Activated T-cell treated with anti-CD3 and anti-CD28 coated beads, Interleukin-2, amount 50 U/mL, for 24 hours (primary cell): ENCODE measurements around the gene MPRIP.
"Not testable (repeated sequence)": the region's sequence is repeated elsewhere in the genome, so short reads cannot be mapped to it uniquely, and the experiment has no call there.

Experiments used
- DNase-seq: peaks from one replicate; pipeline ENCODE4 v3.0.0-alpha.2; 2020
- H3K27ac Mint-ChIP-seq: 2 replicates; pipeline ENCODE4 v1.8.0; 2020; ENCODE audit warnings: mild to moderate bottlenecking, mixed read lengths
- H3K27me3 Mint-ChIP-seq: 2 replicates; pipeline ENCODE4 v1.8.0; 2020; ENCODE audit warnings: mixed read lengths
- H3K36me3 Mint-ChIP-seq: 2 replicates; pipeline ENCODE4 v1.8.0; 2020; ENCODE audit warnings: low read depth, mixed read lengths
- H3K4me1 Mint-ChIP-seq: 2 replicates; pipeline ENCODE4 v1.8.0; 2020; ENCODE audit warnings: low read depth, mixed read lengths
- H3K4me3 Mint-ChIP-seq: 2 replicates; pipeline ENCODE4 v1.8.0; 2020; ENCODE audit warnings: mild to moderate bottlenecking, moderate library complexity, mixed read lengths
- H3K9me3 Mint-ChIP-seq: 2 replicates; pipeline ENCODE4 v1.8.0; 2020; ENCODE audit warnings: mixed read lengths

The MPRIP gene

GRCh38 chr17:17127730-17128291 is 85.6 kb downstream of the MPRIP start:
- H3K4me3 Mint-ChIP-seq: no peak overlapping the region
- H3K4me1 Mint-ChIP-seq: peaks cover 42% of the 10 kb centered on the region
- DNase-seq: no peak
- H3K27me3 Mint-ChIP-seq: no peaks in the 10 kb centered on the region
- no peaks in the 10 kb centered on the region for H3K9me3 Mint-ChIP-seq
- H3K36me3 Mint-ChIP-seq: peaks cover 54% of the 10 kb centered on the region
- no peak overlapping the region for H3K27ac Mint-ChIP-seq

DNA sequence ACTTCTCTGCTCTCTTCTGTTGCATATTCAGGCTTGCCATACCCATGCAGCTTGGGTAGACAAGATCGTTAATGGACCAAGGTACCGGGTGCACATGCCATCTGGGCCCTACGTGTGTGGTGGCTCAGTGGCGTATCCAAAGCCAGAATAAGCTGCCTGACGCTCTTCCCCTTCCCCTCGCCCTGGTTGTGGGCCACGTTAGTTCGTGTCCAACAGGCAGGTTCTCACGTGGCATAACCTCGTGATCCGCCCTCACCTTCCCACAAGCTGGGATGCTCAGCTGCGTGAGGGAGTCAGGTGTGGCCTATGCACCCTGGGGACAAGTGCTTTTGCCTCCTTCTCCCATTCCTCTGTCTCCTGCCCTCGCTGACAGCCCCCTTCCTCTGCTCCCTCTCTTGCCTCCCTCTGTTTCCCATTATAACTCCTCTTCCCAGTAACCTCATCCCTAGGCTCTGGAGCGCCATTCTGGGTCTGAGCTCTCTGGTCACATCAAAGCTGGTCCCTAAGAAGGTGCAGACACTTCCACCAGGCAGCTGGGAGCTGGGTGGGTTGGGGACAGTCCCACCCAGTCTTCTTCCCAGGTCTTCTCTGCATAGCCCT is 86.3 kb downstream of the MPRIP start:
- no peak overlapping the region for H3K4me3 Mint-ChIP-seq
- no peak for DNase-seq
- H3K9me3 Mint-ChIP-seq: no peaks in the 10 kb centered on the region
- H3K4me1 Mint-ChIP-seq: peaks cover 38% of the 10 kb centered on the region
- peaks cover 61% of the 10 kb centered on the region for H3K36me3 Mint-ChIP-seq
- H3K27ac Mint-ChIP-seq: no peak overlapping the region
- H3K27me3 Mint-ChIP-seq: no peaks in the 10 kb centered on the region

GRCh38 chr17:17129466-17129865 is 87.2 kb downstream of the MPRIP start:
- Mint-ChIP-seq H3K27me3 (no peaks in the 10 kb centered on the region), H3K27ac (no peak overlapping the region), H3K9me3 (no peaks in the 10 kb centered on the region), H3K36me3 (peaks cover 65% of the 10 kb centered on the region), H3K4me1 (peaks cover 29% of the 10 kb centered on the region), H3K4me3 (no peak overlapping the region)
- DNase-seq: no peak

DNA sequence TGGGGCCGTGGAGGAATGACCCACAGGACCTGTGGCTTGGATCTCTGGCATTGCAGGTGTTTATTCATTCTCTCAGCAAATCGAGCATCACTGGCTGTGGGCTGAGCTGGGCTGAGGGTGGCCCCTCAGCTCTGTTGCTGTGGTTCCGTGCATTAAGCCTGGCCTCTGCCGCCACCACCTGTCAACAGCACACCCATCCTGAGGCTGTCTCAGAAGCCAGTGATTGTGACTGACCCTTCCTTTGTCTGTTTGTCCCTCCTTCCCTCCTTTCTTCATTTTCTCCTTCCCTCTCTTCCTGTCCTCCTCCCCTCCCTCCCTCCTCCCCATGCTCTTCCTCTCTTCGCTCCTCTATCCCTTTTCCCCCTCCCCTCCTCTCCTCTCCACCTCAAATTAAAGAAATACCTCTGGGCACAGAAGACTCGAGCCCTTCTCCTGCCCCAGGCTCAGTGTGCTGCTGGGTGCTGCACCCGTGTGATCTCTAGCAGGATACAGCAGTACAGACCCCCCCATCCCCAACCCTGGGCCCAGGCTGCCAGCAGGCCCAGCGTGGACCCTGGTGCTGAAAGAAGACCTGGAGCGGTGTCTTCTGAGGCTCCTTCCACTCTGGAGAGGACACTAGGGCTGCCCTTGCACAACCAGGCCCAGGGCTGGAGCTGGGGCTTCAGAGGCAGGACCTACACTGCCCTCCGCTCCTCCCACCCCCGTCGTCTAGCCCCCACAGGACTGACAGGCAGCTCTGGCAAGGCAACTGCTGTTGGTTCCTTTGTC is 88.0 kb downstream of the MPRIP start:
- DNase-seq: no peak
- no peak overlapping the region for H3K27ac Mint-ChIP-seq
- H3K36me3 Mint-ChIP-seq: peaks cover 71% of the 10 kb centered on the region
- no peaks in the 10 kb centered on the region for H3K9me3 Mint-ChIP-seq
- peaks cover 21% of the 10 kb centered on the region for H3K4me1 Mint-ChIP-seq
- H3K27me3 Mint-ChIP-seq: no peaks in the 10 kb centered on the region
- no peak overlapping the region for H3K4me3 Mint-ChIP-seq

DNA sequence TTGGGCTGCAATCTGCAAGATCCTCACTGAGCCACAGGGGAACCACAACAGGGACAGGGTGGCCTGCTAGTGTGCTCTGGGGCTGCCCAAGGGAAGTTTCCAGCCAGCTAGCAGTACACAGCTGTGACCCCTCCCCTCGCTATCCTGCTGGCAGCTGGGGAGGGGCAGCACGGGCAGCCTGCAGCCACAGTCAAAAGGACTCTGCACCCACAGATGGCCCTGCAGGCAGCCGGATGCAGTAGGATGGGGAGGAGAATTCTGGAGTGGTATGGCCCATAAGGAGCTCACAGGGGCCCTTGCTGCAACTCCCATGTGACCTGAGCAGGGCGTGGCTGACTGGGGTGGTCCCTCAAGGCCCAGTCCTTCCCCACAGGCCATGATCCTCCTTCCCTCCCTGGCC is 89.6 kb downstream of the MPRIP start:
- Mint-ChIP-seq H3K27ac (no peak overlapping the region), H3K9me3 (no peaks in the 10 kb centered on the region), H3K4me3 (no peak overlapping the region), H3K36me3 (peaks cover 79% of the 10 kb centered on the region), H3K4me1 (peaks cover 6% of the 10 kb centered on the region), H3K27me3 (no peaks in the 10 kb centered on the region)
- DNase-seq: no peak

DNA sequence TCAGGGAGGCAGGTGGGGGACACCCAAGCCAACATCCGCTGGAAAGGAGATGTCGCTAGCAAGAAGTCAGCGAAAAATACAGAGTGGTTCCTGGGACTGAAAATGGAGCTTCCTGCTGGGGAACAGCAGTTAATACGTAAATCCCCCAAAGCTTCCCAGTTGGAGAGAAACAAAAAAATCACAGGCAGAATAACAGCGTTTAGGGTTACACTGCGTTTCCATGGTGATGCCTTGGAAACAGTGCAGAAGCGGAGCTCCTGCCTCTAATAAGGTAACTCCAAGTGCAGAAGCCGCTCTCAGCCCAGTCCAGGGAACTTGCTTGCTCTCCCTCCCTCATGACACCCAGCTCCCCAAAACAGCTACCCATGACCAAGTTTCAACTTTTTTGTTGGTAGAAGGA is 90.5 kb downstream of the MPRIP start:
- peaks cover 79% of the 10 kb centered on the region for H3K36me3 Mint-ChIP-seq
- H3K9me3 Mint-ChIP-seq: no peaks in the 10 kb centered on the region
- H3K27ac Mint-ChIP-seq: no peak overlapping the region
- no peaks in the 10 kb centered on the region for H3K4me1 Mint-ChIP-seq
- no peak overlapping the region for H3K4me3 Mint-ChIP-seq
- DNase-seq: no peak
- no peaks in the 10 kb centered on the region for H3K27me3 Mint-ChIP-seq

DNA sequence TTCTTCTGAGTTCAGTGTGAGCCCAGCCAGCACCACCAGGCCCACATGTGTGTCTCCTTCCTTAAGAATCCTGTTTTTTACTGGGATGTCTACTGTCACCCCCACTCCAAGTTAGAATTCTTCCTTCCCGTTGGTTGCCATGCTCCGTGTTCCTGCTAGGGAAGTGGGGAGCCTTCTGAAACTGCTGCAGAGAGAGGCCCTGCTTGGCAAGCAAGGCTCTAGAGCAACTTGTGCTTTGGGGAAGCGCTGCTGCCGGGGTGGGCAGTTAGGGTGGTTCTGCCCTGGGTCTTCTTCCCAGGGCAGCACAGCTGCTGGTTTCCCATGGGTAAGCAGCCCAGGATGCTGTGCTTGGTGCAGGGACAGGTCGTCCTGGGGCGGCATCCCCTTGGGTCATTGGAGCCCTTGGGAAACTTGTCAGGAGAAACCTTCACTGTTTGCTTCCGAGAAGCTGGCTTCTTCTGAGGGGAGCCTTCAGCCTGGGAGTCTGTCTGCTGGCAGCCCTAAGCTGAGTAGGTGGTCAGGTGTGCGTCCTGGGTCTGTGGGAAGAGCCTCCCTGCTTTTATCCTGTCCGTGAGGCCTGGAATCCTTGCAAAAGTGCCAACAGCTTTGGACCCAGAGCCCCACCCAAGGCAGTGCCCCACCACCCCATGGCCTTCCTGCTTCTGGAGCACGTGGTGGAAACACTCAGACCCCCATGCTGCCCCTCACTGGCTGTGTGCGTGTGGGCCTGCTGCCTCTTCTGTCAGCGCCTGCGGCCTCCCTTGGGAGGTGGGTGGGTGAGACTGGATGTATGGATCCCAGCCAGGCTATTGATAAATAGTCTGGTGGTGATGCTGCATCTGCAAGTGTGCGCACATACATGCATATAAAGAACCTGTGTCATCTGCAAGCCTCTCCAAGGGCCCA is 92.0 kb downstream of the MPRIP start:
- no peak for DNase-seq
- no peaks in the 10 kb centered on the region for H3K27me3 Mint-ChIP-seq
- peaks cover 81% of the 10 kb centered on the region for H3K36me3 Mint-ChIP-seq
- H3K4me3 Mint-ChIP-seq: no peak overlapping the region
- H3K27ac Mint-ChIP-seq: no peak overlapping the region
- no peaks in the 10 kb centered on the region for H3K9me3 Mint-ChIP-seq
- peaks cover 8% of the 10 kb centered on the region for H3K4me1 Mint-ChIP-seq

DNA sequence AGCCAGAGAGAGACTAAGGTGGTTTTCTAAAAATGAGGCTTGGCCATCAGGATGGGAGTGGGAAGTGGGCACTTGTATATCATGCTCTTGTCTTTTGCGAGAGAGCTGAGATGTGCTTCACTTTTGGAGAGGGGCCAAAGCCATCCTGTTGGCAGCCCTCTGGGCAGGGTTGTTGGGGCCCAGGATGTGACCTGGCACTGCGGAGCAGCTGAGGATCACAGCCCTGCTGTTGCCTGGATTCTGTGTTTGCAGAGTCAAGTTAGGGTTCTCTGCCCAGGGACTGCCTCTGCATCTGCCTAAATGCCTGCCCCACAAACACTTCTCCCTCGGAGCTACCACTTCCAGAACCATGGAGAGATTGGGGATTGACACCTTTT is 92.7 kb downstream of the MPRIP start:
- Mint-ChIP-seq H3K9me3 (no peaks in the 10 kb centered on the region), H3K27ac (no peak overlapping the region), H3K36me3 (peaks cover 83% of the 10 kb centered on the region), H3K4me1 (peaks cover 8% of the 10 kb centered on the region), H3K27me3 (no peaks in the 10 kb centered on the region), H3K4me3 (no peak overlapping the region)
- DNase-seq: no peak

DNA sequence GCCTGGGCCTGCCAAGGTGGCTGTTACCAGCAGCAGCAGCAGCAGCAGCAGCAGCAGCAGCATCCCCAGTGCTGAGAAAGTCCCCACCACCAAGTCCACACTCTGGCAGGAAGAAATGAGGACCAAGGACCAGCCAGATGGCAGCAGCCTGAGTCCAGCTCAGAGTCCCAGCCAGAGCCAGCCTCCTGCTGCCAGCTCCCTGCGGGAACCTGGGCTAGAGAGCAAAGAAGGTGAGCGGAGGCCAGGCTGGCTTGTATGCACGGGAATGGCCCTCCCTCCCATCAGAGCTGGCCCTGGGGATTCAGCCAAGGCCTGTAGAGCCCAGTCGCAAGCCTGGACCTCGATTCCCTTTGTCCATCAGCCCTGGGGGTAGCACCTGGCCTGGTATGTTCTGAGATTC is 94.0 kb downstream of the MPRIP start:
- not testable (repeated sequence) for H3K27ac Mint-ChIP-seq, H3K9me3 Mint-ChIP-seq, H3K27me3 Mint-ChIP-seq, H3K4me3 Mint-ChIP-seq, DNase-seq, H3K4me1 Mint-ChIP-seq
- H3K36me3 Mint-ChIP-seq: peaks cover 80% of the 10 kb centered on the region

- H3K36me3 Mint-ChIP-seq: peaks cover 79% of the 10 kb centered on the region
- H3K4me1 Mint-ChIP-seq: peaks cover 14% of the 10 kb centered on the region
- no peak for DNase-seq
- no peak overlapping the region for H3K4me3 Mint-ChIP-seq
- H3K9me3 Mint-ChIP-seq: no peaks in the 10 kb centered on the region
- H3K27ac Mint-ChIP-seq: peak overlapping the region; percentile 81
- H3K27me3 Mint-ChIP-seq: no peaks in the 10 kb centered on the region
These were observed 95.7 kb downstream of the MPRIP start for GRCh38 chr17:17137731-17138585.

- Mint-ChIP-seq H3K27ac (no peak overlapping the region), H3K9me3 (no peaks in the 10 kb centered on the region)
These were observed 97.8 kb downstream of the MPRIP start for GRCh38 chr17:17139972-17140589.

GRCh38 chr17:17140590-17140980 is 98.3 kb downstream of the MPRIP start:
- Mint-ChIP-seq H3K27me3 (no peaks in the 10 kb centered on the region), H3K4me3 (no peak overlapping the region), H3K27ac (no peak overlapping the region), H3K36me3 (peaks cover 87% of the 10 kb centered on the region), H3K9me3 (no peaks in the 10 kb centered on the region), H3K4me1 (peaks cover 14% of the 10 kb centered on the region)
- no peak for DNase-seq

More at GRCh38 chr17:17139972-17140589, 97.8 kb downstream of the MPRIP start:
- no peaks in the 10 kb centered on the region for H3K27me3 Mint-ChIP-seq
- peaks cover 14% of the 10 kb centered on the region for H3K4me1 Mint-ChIP-seq
- DNase-seq: no peak
- H3K4me3 Mint-ChIP-seq: no peak overlapping the region
- peaks cover 86% of the 10 kb centered on the region for H3K36me3 Mint-ChIP-seq

DNA sequence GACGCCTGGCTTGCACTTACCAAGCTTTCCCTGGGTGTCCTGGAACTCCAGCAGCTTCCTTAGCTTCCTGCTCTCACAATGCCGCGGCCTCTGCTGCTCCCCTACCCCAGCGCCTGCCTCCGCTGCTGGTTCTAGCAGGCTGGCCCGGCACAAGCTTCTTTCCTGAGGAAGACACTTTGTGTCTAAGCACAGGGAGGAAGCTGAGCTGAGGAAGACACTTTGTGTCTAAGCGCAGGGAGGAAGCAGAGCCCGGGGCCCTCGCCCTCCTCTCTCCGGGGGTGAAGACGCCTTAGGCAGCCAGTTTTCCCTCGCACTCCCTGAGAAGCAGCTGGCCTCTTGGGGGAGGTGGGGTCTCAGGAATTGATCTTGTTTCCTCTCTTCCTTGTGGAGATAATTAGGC is 99.0 kb downstream of the MPRIP start:
- Mint-ChIP-seq H3K27me3 (no peaks in the 10 kb centered on the region), H3K27ac (no peak overlapping the region), H3K9me3 (no peaks in the 10 kb centered on the region), H3K4me1 (peaks cover 14% of the 10 kb centered on the region), H3K36me3 (peaks cover 88% of the 10 kb centered on the region), H3K4me3 (no peak overlapping the region)
- no peak for DNase-seq
